MM.1S (cell line): ENCODE results near the gene EVI5L.

ENCODE experiments used
- DNase-seq: peaks from one replicate; pipeline ENCODE4 v3.0.0-alpha.2; 2015
- H2AFZ ChIP-seq: fragments of 300-600 bp; sonication (generic); 2 replicates; pipeline ENCODE4 v1.6.0; 2016; ENCODE audit warnings: antibody characterized with exemption, low read length
- H3F3A ChIP-seq: fragments of 300-600 bp; sonication (generic); 2 replicates; pipeline ENCODE4 v1.6.1; 2016; ENCODE audit warnings: mild to moderate bottlenecking, antibody characterized with exemption, low read length, moderate library complexity, mixed read lengths; ENCODE audit not compliant: insufficient read depth
- H3K27ac ChIP-seq: fragments of 300-600 bp; sonication (generic); 2 replicates; pipeline ENCODE4 v1.5.1; 2016; ENCODE audit warnings: mild to moderate bottlenecking, low read length
- H3K27me3 ChIP-seq: fragments of 300-600 bp; sonication (generic); replicated peaks from 2 replicates; pipeline ENCODE4 v1.6.0; 2016; ENCODE audit warnings: low read length; ENCODE audit not compliant: insufficient read depth
- H3K36me3 ChIP-seq: fragments of 300-600 bp; sonication (generic); replicated peaks from 2 replicates; pipeline ENCODE4 v1.6.1; 2016; ENCODE audit warnings: mild to moderate bottlenecking, low read length, mixed read lengths; ENCODE audit not compliant: insufficient read depth
- H3K4me1 ChIP-seq: fragments of 300-600 bp; sonication (generic); 2 replicates; pipeline ENCODE4 v1.6.1; 2016; ENCODE audit warnings: low read length, mixed read lengths
- H3K4me2 ChIP-seq: fragments of 300-600 bp; sonication (generic); 2 replicates; pipeline ENCODE4 v1.6.0; 2016; ENCODE audit warnings: low read depth, low read length
- H3K4me3 ChIP-seq: fragments of 300-600 bp; sonication (generic); 2 replicates; pipeline ENCODE4 v1.5.1; 2016; ENCODE audit warnings: low read length, mixed read lengths
- H3K79me2 ChIP-seq: fragments of 300-600 bp; sonication (generic); 2 replicates; pipeline ENCODE4 v1.6.1; 2016; ENCODE audit warnings: mixed run types, low read length, mixed read lengths
- H3K9ac ChIP-seq: fragments of 300-600 bp; sonication (generic); 2 replicates; pipeline ENCODE4 v1.6.1; 2016; ENCODE audit warnings: low read length, mixed read lengths
- H3K9me2 ChIP-seq: fragments of 300-600 bp; sonication (generic); replicated peaks from 2 replicates; pipeline ENCODE4 v1.6.1; 2016; ENCODE audit warnings: mild to moderate bottlenecking, low read length, mixed read lengths; ENCODE audit not compliant: insufficient read depth
- H3K9me3 ChIP-seq: fragments of 300-600 bp; sonication (generic); replicated peaks from 2 replicates; pipeline ENCODE4 v1.6.1; 2016; ENCODE audit warnings: mild to moderate bottlenecking, low read length, mixed read lengths; ENCODE audit not compliant: insufficient read depth
- H4K20me1 ChIP-seq: fragments of 300-600 bp; sonication (generic); 2 replicates; pipeline ENCODE4 v1.6.1; 2016; ENCODE audit warnings: mild to moderate bottlenecking, low read length, moderate library complexity, mixed read lengths; ENCODE audit not compliant: insufficient read depth
- CTCF ChIP-seq: fragments of 300-600 bp; sonication (generic); IDR thresholded peaks from 2 replicates; pipeline ENCODE4 v1.5.1; 2016; ENCODE audit warnings: antibody characterized with exemption, low read length, mixed read lengths
- EZH2 ChIP-seq: fragments of 300-600 bp; sonication (generic); optimal IDR thresholded peaks from 2 replicates; pipeline ENCODE3; 2017; ENCODE audit warnings: low read depth, mild to moderate bottlenecking, antibody characterized with exemption, low read length, mixed read lengths
- EZH2phosphoT487 ChIP-seq: fragments of 300-600 bp; sonication (generic); IDR thresholded peaks from 2 replicates; pipeline ENCODE4 v1.6.1; 2018; ENCODE audit warnings: antibody characterized with exemption, low read length

The EVI5L gene

GRCh38 chr19:7872306-7873204 lies 42.5 kb downstream of the EVI5L start:
- Histone ChIP-seq H3K9ac (no peak overlapping the region), H3K4me1 (peaks cover 11% of the 10 kb centered on the region; the same call in 1 of the 2 replicates), H2AFZ (no peak overlapping the region)

GRCh38 chr19:7873304-7874075 lies 43.5 kb downstream of the EVI5L start:
- Histone ChIP-seq H3K27me3 (peaks cover 30% of the 10 kb centered on the region), H3F3A (peaks cover 12% of the 10 kb centered on the region), H3K79me2 (no peaks in the 10 kb centered on the region), H4K20me1 (no peaks in the 10 kb centered on the region), H3K9ac (no peak overlapping the region), H3K9me3 (no peaks in the 10 kb centered on the region), H3K4me2 (no peak overlapping the region), H2AFZ (no peak overlapping the region), H3K4me3 (no peak overlapping the region), H3K36me3 (no peaks in the 10 kb centered on the region), H3K9me2 (no peaks in the 10 kb centered on the region), H3K27ac (no peak overlapping the region), H3K4me1 (peaks cover 11% of the 10 kb centered on the region; the same call in 1 of the 2 replicates)
- no peak for TF ChIP-seq EZH2
- TF ChIP-seq EZH2phosphoT487, result no peak
- TF ChIP-seq CTCF, result no peak
- DNase-seq, result no peak

More at GRCh38 chr19:7872306-7873204, 42.5 kb downstream of the EVI5L start:
- DNase-seq, result no peak
- Histone ChIP-seq H3K9me2 (no peaks in the 10 kb centered on the region), H3K27me3 (peaks cover 30% of the 10 kb centered on the region), H3K4me2 (no peak overlapping the region), H3F3A (peaks cover 12% of the 10 kb centered on the region), H3K27ac (no peak overlapping the region), H3K9me3 (no peaks in the 10 kb centered on the region), H3K4me3 (no peak overlapping the region), H3K36me3 (no peaks in the 10 kb centered on the region), H4K20me1 (no peaks in the 10 kb centered on the region), H3K79me2 (no peaks in the 10 kb centered on the region)
- no peak for TF ChIP-seq CTCF
- no peak for TF ChIP-seq EZH2
- no peak for TF ChIP-seq EZH2phosphoT487

GRCh38 chr19:7874076-7874896 lies 44.3 kb downstream of the EVI5L start, which contains the start of gene PRR36:
Gene PRR36, minus strand, starts transcription at chr19:7874390. Its CDS starts 701 bp downstream, at chr19:7873689.
- H3K4me2 ChIP-seq, result no peak within 1 kb of the TSS
- H3K36me3 ChIP-seq, result no peaks in the 10 kb centered on the region
- H3K9ac ChIP-seq, result no peak within 1 kb of the TSS
- no peaks in the 10 kb centered on the region for H3K9me3 ChIP-seq
- no peaks in the 10 kb centered on the region for H4K20me1 ChIP-seq
- no peak for DNase-seq
- H3K9me2 ChIP-seq, result no peaks in the 10 kb centered on the region
- no peak within 1 kb of the TSS for H2AFZ ChIP-seq
- peaks cover 30% of the 10 kb centered on the region for H3K27me3 ChIP-seq
- no peaks in the 10 kb centered on the region for H3K79me2 ChIP-seq
- no peak within 1 kb of the TSS for H3K27ac ChIP-seq
- H3K4me3 ChIP-seq, result no peak within 1 kb of the TSS
- TF ChIP-seq CTCF (no peak), EZH2 (no peak), EZH2phosphoT487 (no peak)
- peaks cover 11% of the 10 kb centered on the region; the same call in 1 of the 2 replicates for H3K4me1 ChIP-seq
- peaks cover 12% of the 10 kb centered on the region for H3F3A ChIP-seq
